ENCODE data around the gene PSMD1.
"Not testable (repeated sequence)": the region's sequence is repeated elsewhere in the genome, so short reads cannot be mapped to it uniquely, and the experiment has no call there.

DNA sequence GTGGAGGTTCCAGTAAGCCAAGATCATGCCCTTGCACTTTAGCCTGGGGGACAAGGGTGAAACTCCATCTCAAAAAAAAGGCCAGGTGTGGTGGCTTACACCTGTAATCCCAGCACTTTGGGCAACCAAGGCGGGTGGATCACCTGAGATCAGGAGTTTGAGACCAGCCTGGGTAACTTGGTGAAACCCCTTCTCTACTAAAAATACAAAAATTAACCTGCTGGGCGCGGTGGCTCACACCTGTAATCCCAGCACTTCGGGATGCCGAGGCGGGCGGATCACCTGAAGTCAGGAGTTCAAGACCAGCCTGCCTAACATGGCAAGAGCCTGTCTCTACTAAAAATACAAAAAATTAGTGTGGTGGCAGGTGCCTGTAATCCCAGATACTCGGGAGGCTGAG, 84.1 kb downstream of the PSMD1 start:
- TF ChIP-seq, protein P1, sequence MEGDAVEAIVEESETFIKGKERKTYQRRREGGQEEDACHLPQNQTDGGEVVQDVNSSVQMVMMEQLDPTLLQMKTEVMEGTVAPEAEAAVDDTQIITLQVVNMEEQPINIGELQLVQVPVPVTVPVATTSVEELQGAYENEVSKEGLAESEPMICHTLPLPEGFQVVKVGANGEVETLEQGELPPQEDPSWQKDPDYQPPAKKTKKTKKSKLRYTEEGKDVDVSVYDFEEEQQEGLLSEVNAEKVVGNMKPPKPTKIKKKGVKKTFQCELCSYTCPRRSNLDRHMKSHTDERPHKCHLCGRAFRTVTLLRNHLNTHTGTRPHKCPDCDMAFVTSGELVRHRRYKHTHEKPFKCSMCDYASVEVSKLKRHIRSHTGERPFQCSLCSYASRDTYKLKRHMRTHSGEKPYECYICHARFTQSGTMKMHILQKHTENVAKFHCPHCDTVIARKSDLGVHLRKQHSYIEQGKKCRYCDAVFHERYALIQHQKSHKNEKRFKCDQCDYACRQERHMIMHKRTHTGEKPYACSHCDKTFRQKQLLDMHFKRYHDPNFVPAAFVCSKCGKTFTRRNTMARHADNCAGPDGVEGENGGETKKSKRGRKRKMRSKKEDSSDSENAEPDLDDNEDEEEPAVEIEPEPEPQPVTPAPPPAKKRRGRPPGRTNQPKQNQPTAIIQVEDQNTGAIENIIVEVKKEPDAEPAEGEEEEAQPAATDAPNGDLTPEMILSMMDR (conservative IDR thresholded peaks at IDR 0.05), result not testable (repeated sequence)
- not testable (repeated sequence) for TF ChIP-seq ZFX (IDR thresholded peaks at IDR 0.05)

All from C4-2B (cell line).